ENCODE results near the gene BANF2.
"Not testable (repeated sequence)": the region's sequence is repeated elsewhere in the genome, so short reads cannot be mapped to it uniquely, and the experiment has no call there.

The BANF2 gene

GRCh38 chr20:17761604-17762003 is 61.8 kb downstream of the BANF2 start:
- Histone ChIP-seq H3K9me3 (ENCODE audit: control insufficient read depth, low read length) (no peaks in the 10 kb centered on the region), H3K27me3 (ENCODE audit: control insufficient read depth, insufficient read depth, low read length, poor library complexity, severe bottlenecking) (no peaks in the 10 kb centered on the region), H3K27ac (ENCODE audit: insufficient read depth, low read depth, low read length, poor library complexity, severe bottlenecking) (no peak overlapping the region), H3K36me3 (ENCODE audit: control insufficient read depth, insufficient read depth, low read length) (no peaks in the 10 kb centered on the region), H3K4me1 (ENCODE audit: control insufficient read depth, insufficient read depth, low read length) (no peaks in the 10 kb centered on the region), H3K4me3 (ENCODE audit: insufficient read depth, low read depth, low read length) (no peak overlapping the region)
- 87 to 92% methylated on average over 3 of the region's 3 CpGs for WGBS, 2 experiments

- Histone ChIP-seq H3K27ac (ENCODE audit: insufficient read depth, low read depth, low read length, poor library complexity, severe bottlenecking) (no peak overlapping the region), H3K4me1 (ENCODE audit: control insufficient read depth, insufficient read depth, low read length) (no peaks in the 10 kb centered on the region), H3K4me3 (ENCODE audit: insufficient read depth, low read depth, low read length) (no peak overlapping the region), H3K36me3 (ENCODE audit: control insufficient read depth, insufficient read depth, low read length) (no peaks in the 10 kb centered on the region), H3K9me3 (ENCODE audit: control insufficient read depth, low read length) (no peaks in the 10 kb centered on the region), H3K27me3 (ENCODE audit: control insufficient read depth, insufficient read depth, low read length, poor library complexity, severe bottlenecking) (no peaks in the 10 kb centered on the region)
- WGBS, 2 experiments: 93 to 94% methylated on average over 7 of the region's 7 CpGs
Observed at GRCh38 chr20:17762243-17762872, 62.6 kb downstream of the BANF2 start.

- Histone ChIP-seq H3K4me1 (ENCODE audit: control insufficient read depth, insufficient read depth, low read length) (no peaks in the 10 kb centered on the region), H3K4me3 (ENCODE audit: insufficient read depth, low read depth, low read length) (no peak overlapping the region), H3K27ac (ENCODE audit: insufficient read depth, low read depth, low read length, poor library complexity, severe bottlenecking) (no peak overlapping the region), H3K36me3 (ENCODE audit: control insufficient read depth, insufficient read depth, low read length) (no peaks in the 10 kb centered on the region), H3K9me3 (ENCODE audit: control insufficient read depth, low read length) (no peaks in the 10 kb centered on the region), H3K27me3 (ENCODE audit: control insufficient read depth, insufficient read depth, low read length, poor library complexity, severe bottlenecking) (no peaks in the 10 kb centered on the region)
- 81 to 83% methylated on average over 5 of the region's 6 CpGs for WGBS, 2 experiments
Observed at GRCh38 chr20:17762873-17763557, 63.2 kb downstream of the BANF2 start.

- Histone ChIP-seq H3K27ac (ENCODE audit: insufficient read depth, low read depth, low read length, poor library complexity, severe bottlenecking) (no peak overlapping the region), H3K27me3 (ENCODE audit: control insufficient read depth, insufficient read depth, low read length, poor library complexity, severe bottlenecking) (no peaks in the 10 kb centered on the region), H3K9me3 (ENCODE audit: control insufficient read depth, low read length) (no peaks in the 10 kb centered on the region), H3K36me3 (ENCODE audit: control insufficient read depth, insufficient read depth, low read length) (no peaks in the 10 kb centered on the region), H3K4me1 (ENCODE audit: control insufficient read depth, insufficient read depth, low read length) (no peaks in the 10 kb centered on the region), H3K4me3 (ENCODE audit: insufficient read depth, low read depth, low read length) (no peak overlapping the region)
- 78 to 79% methylated on average over 4 of the region's 4 CpGs for WGBS, 2 experiments
Observed at GRCh38 chr20:17765017-17765416, 65.3 kb downstream of the BANF2 start.

GRCh38 chr20:17765584-17765983 is 65.8 kb downstream of the BANF2 start:
- H3K27ac ChIP-seq (ENCODE audit: insufficient read depth, low read depth, low read length, poor library complexity, severe bottlenecking): no peak overlapping the region
- no peaks in the 10 kb centered on the region for H3K36me3 ChIP-seq (ENCODE audit: control insufficient read depth, insufficient read depth, low read length)
- H3K9me3 ChIP-seq (ENCODE audit: control insufficient read depth, low read length): no peaks in the 10 kb centered on the region
- H3K4me3 ChIP-seq (ENCODE audit: insufficient read depth, low read depth, low read length): no peak overlapping the region
- H3K27me3 ChIP-seq (ENCODE audit: control insufficient read depth, insufficient read depth, low read length, poor library complexity, severe bottlenecking): no peaks in the 10 kb centered on the region
- H3K4me1 ChIP-seq (ENCODE audit: control insufficient read depth, insufficient read depth, low read length): no peaks in the 10 kb centered on the region
- 91% methylated on average over 7 of the region's 7 CpGs for WGBS, 2 experiments

- no peaks in the 10 kb centered on the region for H3K27me3 ChIP-seq (ENCODE audit: control insufficient read depth, insufficient read depth, low read length, poor library complexity, severe bottlenecking)
- no peak overlapping the region for H3K4me3 ChIP-seq (ENCODE audit: insufficient read depth, low read depth, low read length)
- H3K4me1 ChIP-seq (ENCODE audit: control insufficient read depth, insufficient read depth, low read length): peaks cover 1% of the 10 kb centered on the region
- H3K36me3 ChIP-seq (ENCODE audit: control insufficient read depth, insufficient read depth, low read length): no peaks in the 10 kb centered on the region
- no peaks in the 10 kb centered on the region for H3K9me3 ChIP-seq (ENCODE audit: control insufficient read depth, low read length)
- 68 to 81% methylated on average over 3 of the region's 3 CpGs for WGBS, 2 experiments
- H3K27ac ChIP-seq (ENCODE audit: insufficient read depth, low read depth, low read length, poor library complexity, severe bottlenecking): no peak overlapping the region
Observed at GRCh38 chr20:17766226-17766625, 66.5 kb downstream of the BANF2 start.

GRCh38 chr20:17767624-17768023 is 67.9 kb downstream of the BANF2 start:
- Histone ChIP-seq H3K4me1 (ENCODE audit: control insufficient read depth, insufficient read depth, low read length) (peaks cover 8% of the 10 kb centered on the region), H3K9me3 (ENCODE audit: control insufficient read depth, low read length) (no peaks in the 10 kb centered on the region)
- whole genome bisulfite sequencing, 2 experiments: 91 to 93% methylated on average over 2 of the region's 2 CpGs

GRCh38 chr20:17768271-17768670 is 68.5 kb downstream of the BANF2 start:
- Histone ChIP-seq H3K27ac (ENCODE audit: insufficient read depth, low read depth, low read length, poor library complexity, severe bottlenecking) (no peak overlapping the region), H3K9me3 (ENCODE audit: control insufficient read depth, low read length) (no peaks in the 10 kb centered on the region), H3K4me3 (ENCODE audit: insufficient read depth, low read depth, low read length) (no peak overlapping the region), H3K36me3 (ENCODE audit: control insufficient read depth, insufficient read depth, low read length) (no peaks in the 10 kb centered on the region), H3K27me3 (ENCODE audit: control insufficient read depth, insufficient read depth, low read length, poor library complexity, severe bottlenecking) (no peaks in the 10 kb centered on the region), H3K4me1 (ENCODE audit: control insufficient read depth, insufficient read depth, low read length) (peaks cover 8% of the 10 kb centered on the region)
- WGBS, 2 experiments: 89 to 100% methylated on average over 2 of the region's 2 CpGs

More at GRCh38 chr20:17767624-17768023, 67.9 kb downstream of the BANF2 start:
- no peak overlapping the region for H3K4me3 ChIP-seq (ENCODE audit: insufficient read depth, low read depth, low read length)
- no peaks in the 10 kb centered on the region for H3K36me3 ChIP-seq (ENCODE audit: control insufficient read depth, insufficient read depth, low read length)
- H3K27ac ChIP-seq (ENCODE audit: insufficient read depth, low read depth, low read length, poor library complexity, severe bottlenecking): no peak overlapping the region
- no peaks in the 10 kb centered on the region for H3K27me3 ChIP-seq (ENCODE audit: control insufficient read depth, insufficient read depth, low read length, poor library complexity, severe bottlenecking)

- not testable (repeated sequence) for H3K36me3 ChIP-seq (ENCODE audit: control insufficient read depth, insufficient read depth, low read length)
Observed at GRCh38 chr20:17769716-17770115, 70.0 kb downstream of the BANF2 start.

GRCh38 chr20:17771206-17772004 is 71.6 kb downstream of the BANF2 start:
- Histone ChIP-seq H3K27me3 (ENCODE audit: control insufficient read depth, insufficient read depth, low read length, poor library complexity, severe bottlenecking) (no peaks in the 10 kb centered on the region), H3K9me3 (ENCODE audit: control insufficient read depth, low read length) (no peaks in the 10 kb centered on the region), H3K4me3 (ENCODE audit: insufficient read depth, low read depth, low read length) (no peak overlapping the region), H3K27ac (ENCODE audit: insufficient read depth, low read depth, low read length, poor library complexity, severe bottlenecking) (no peak overlapping the region), H3K4me1 (ENCODE audit: control insufficient read depth, insufficient read depth, low read length) (peaks cover 8% of the 10 kb centered on the region), H3K36me3 (ENCODE audit: control insufficient read depth, insufficient read depth, low read length) (no peaks in the 10 kb centered on the region)
- 81 to 82% methylated on average over 19 of the region's 19 CpGs for WGBS, 2 experiments

More at GRCh38 chr20:17769716-17770115, 70.0 kb downstream of the BANF2 start:
- H3K27ac ChIP-seq (ENCODE audit: insufficient read depth, low read depth, low read length, poor library complexity, severe bottlenecking); H3K27me3 ChIP-seq (ENCODE audit: control insufficient read depth, insufficient read depth, low read length, poor library complexity, severe bottlenecking); H3K4me3 ChIP-seq (ENCODE audit: insufficient read depth, low read depth, low read length); H3K4me1 ChIP-seq (ENCODE audit: control insufficient read depth, insufficient read depth, low read length); H3K9me3 ChIP-seq (ENCODE audit: control insufficient read depth, low read length): not testable (repeated sequence)
- 88 to 91% methylated on average over 8 of the region's 8 CpGs for WGBS, 2 experiments
